ENCODE results near the gene PRRX2.

GRCh38 chr9:129639034-129639630 lies 26.3 kb upstream of the PRRX2 start:
- no peak for TF ChIP-seq POLR2AphosphoS5 (IDR thresholded peaks at IDR 0.05; ENCODE audit: low read depth, low read length)
- no peak for TF ChIP-seq REST (IDR thresholded peaks at IDR 0.05; ENCODE audit: insufficient read depth in 1 of 2, low read depth in 2 of 2, low read length in 2 of 2)

Data from PFSK-1 (cell line).